ENCODE results near the gene PSD4.

- TF ChIP-seq CTCF (IDR thresholded peaks at IDR 0.05; ENCODE audit: poor library complexity) (no peak), EZH2 (IDR thresholded peaks at IDR 0.05; ENCODE audit: borderline replicate concordance) (no peak)
These were observed 11.6 kb upstream of the PSD4 start for GRCh38 chr2:113162173-113162572.
